CD8-positive, alpha-beta memory T cell (primary cell): Measurements from ENCODE around the gene HSBP1L1. TPM values are rescaled to one million over a fixed set of nuclear protein-coding genes. Genes with fewer than 3 reads are reported as not detected.
"Not testable (repeated sequence)": the region's sequence is repeated elsewhere in the genome, so short reads cannot be mapped to it uniquely, and the experiment has no call there.

Source experiments
- CTCF ChIA-PET: fragments of 350-600 bp; sonication (Branson Sonifier 250); formaldehyde crosslinking; loops from one replicate; lab custom pipeline; 2021; ENCODE audit warnings: antibody characterized with exemption; lab: Charles Lee
- POLR2A ChIA-PET: fragments of 350-600 bp; sonication (Branson Sonifier 250); formaldehyde crosslinking; loops from one replicate; lab custom pipeline; 2021; ENCODE audit warnings: antibody characterized with exemption; lab: Charles Lee
- DNase-seq, 5 donors: peaks; one replicate each; pipeline versions ENCODE4 v3.0.0 to v3.0.0-alpha.2; 2020 to 2022; ENCODE audit warnings: mixed read lengths in 1 of 5
- H3K27ac ChIP-seq: one replicate; pipeline ENCODE4 v1.7.0; 2013; ENCODE audit warnings: low read depth, mild to moderate bottlenecking, low read length, moderate library complexity
- H3K27me3 ChIP-seq: 2 replicates; pipeline ENCODE4 v1.7.0; 2013; ENCODE audit warnings: low read length, mild to moderate bottlenecking; ENCODE audit not compliant: insufficient read depth, poor library complexity, severe bottlenecking
- H3K36me3 ChIP-seq: 2 replicates; pipeline ENCODE4 v1.7.0; 2013; ENCODE audit warnings: mild to moderate bottlenecking, low read length, moderate library complexity; ENCODE audit not compliant: insufficient read depth
- H3K4me1 ChIP-seq: 2 replicates; pipeline ENCODE4 v1.7.0; 2013; ENCODE audit warnings: mild to moderate bottlenecking, low read length, moderate library complexity; ENCODE audit not compliant: insufficient read depth
- H3K4me3 ChIP-seq: 2 replicates; pipeline ENCODE4 v1.7.0; 2013; ENCODE audit warnings: mild to moderate bottlenecking, low read length
- H3K9me3 ChIP-seq: 2 replicates; pipeline ENCODE4 v1.7.0; 2013; ENCODE audit warnings: mild to moderate bottlenecking, low read length
- H3K27ac Mint-ChIP-seq, 8 donors: one replicate each; pipeline ENCODE4 v1.8.0; 2020 to 2021; ENCODE audit warnings: mixed read lengths in 8 of 8, mild to moderate bottlenecking in 6 of 8, inconsistent platforms in 3 of 8, moderate library complexity in 3 of 8
- H3K27me3 Mint-ChIP-seq, 2 donors: one replicate each; pipeline ENCODE4 v1.8.0; 2020 to 2021; ENCODE audit warnings: mixed read lengths in 2 of 2, mild to moderate bottlenecking in 1 of 2, moderate library complexity in 1 of 2
- H3K36me3 Mint-ChIP-seq, 3 donors: one replicate each; pipeline ENCODE4 v1.8.0; 2020 to 2021; ENCODE audit warnings: mixed read lengths in 3 of 3, inconsistent platforms in 1 of 3, mild to moderate bottlenecking in 1 of 3
- H3K4me1 Mint-ChIP-seq, 3 donors: one replicate each; pipeline ENCODE4 v1.8.0; 2020 to 2021; ENCODE audit warnings: mixed read lengths in 3 of 3, inconsistent platforms in 1 of 3, mild to moderate bottlenecking in 1 of 3
- H3K4me3 Mint-ChIP-seq, 7 donors: one replicate each; pipeline ENCODE4 v1.8.0; 2020 to 2021; ENCODE audit warnings: mixed read lengths in 7 of 7, mild to moderate bottlenecking in 6 of 7, moderate library complexity in 4 of 7, inconsistent platforms in 2 of 7
- H3K9me3 Mint-ChIP-seq, 5 donors: one replicate each; pipeline ENCODE4 v1.8.0; 2020 to 2022; ENCODE audit warnings: mixed read lengths in 5 of 5, mild to moderate bottlenecking in 3 of 5, moderate library complexity in 2 of 5, inconsistent platforms in 1 of 5
- polyA plus RNA-seq: library from polyadenylated mRNA; unstranded; fragments of 300-500 nt; fragmentation: Illumina TruSeq; gene quantifications from one replicate; pipeline ENCODE4 v1.2.3, GENCODE V29; 2021
- total RNA-seq, 2 experiments: library from RNA; stranded (reverse); gene quantifications; one replicate each; pipeline ENCODE4 v1.2.3, GENCODE V29; 2021

Gene HSBP1L1
- total and polyA plus RNA-seq, 3 experiments from 2014 or later: 3.3 to 17.2 (median 4.2) TPM

DNA sequence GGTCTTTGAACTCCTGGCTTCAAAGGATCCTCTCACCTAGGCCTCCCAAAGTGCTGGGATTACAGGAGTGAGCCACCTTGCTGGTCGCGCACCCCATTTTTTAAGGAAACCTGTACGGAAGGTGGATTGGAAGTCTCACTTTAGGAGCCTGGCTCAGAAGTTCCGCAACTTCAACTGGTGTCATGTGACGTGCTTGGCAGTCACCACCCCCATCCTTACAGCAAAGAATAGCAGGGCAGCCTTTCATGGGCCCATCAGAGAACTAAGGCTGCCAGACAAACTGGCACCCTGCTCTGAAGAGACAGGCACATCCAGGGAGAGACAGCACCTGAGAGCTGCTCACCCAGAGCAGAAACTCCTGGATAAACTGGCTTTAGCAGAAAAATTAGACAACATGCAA is 9.7 kb upstream of the HSBP1L1 start:
- ChIA-PET POLR2A (no interaction called here), CTCF (no interaction called here)
- Histone ChIP-seq H3K4me1 (peaks cover 13% of the 10 kb centered on the region), H3K36me3 (no peaks in the 10 kb centered on the region), H3K27ac (no peak overlapping the region), H3K4me3 (no peak overlapping the region), H3K27me3 (no peaks in the 10 kb centered on the region), H3K9me3 (no peaks in the 10 kb centered on the region)
- H3K27ac Mint-ChIP-seq: peak overlapping the region in 1 of 8 donors; percentile 48
- no peaks in the 10 kb centered on the region for H3K9me3 Mint-ChIP-seq
- DNase-seq: no peak
- H3K27me3 Mint-ChIP-seq: no peaks in the 10 kb centered on the region
- peaks cover 0 to 2% (median 0%) of the 10 kb centered on the region in 3 donors for H3K36me3 Mint-ChIP-seq
- no peak overlapping the region for H3K4me3 Mint-ChIP-seq
- peaks cover 7 to 9% (median 8%) of the 10 kb centered on the region in 3 donors for H3K4me1 Mint-ChIP-seq

DNA sequence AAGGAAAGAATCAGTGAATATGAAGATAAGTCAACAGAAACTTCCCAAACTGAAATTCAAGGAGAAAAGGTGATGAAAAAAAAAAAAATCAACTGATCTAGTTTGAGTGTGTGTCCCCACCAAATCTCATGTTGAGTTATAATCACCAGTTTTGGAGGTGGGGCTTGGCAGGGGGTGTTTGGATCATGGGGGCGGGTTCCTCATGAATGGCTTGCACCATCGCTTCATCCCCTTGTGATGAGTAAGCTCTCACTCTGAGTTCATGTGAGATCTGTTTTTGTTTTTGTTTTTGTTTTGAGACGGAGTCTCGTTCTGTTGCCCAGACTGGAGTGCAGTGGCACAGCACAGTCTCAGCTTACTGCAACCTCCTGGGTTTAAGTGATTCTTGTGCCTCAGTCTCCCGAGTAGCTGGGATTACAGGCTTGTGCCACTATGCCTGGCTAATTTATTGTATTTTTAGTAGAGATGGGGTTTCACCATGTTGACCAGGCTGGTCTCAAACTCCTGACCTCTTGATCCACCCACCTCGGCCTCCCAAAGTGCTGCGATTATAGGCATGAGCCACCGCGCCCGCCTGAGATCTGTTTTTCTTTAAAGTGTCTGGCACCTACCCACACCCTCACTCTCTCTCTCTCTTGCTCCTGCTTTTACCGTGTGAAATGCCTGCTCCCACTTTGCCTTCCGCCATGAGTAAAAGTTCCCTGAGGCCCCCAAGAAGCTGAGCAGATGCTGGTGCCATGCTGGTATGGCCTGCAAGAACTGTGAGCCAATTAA is 9.0 kb upstream of the HSBP1L1 start:
- no peak overlapping the region for H3K4me3 ChIP-seq
- no peaks in the 10 kb centered on the region for H3K36me3 Mint-ChIP-seq
- H3K27me3 ChIP-seq: no peaks in the 10 kb centered on the region
- H3K4me1 ChIP-seq: peaks cover 10% of the 10 kb centered on the region
- H3K27ac ChIP-seq: no peak overlapping the region
- no peak overlapping the region for H3K27ac Mint-ChIP-seq
- ChIA-PET POLR2A (no interaction called here), CTCF (no interaction called here)
- H3K36me3 ChIP-seq: no peaks in the 10 kb centered on the region
- H3K9me3 Mint-ChIP-seq: no peaks in the 10 kb centered on the region
- no peaks in the 10 kb centered on the region for H3K9me3 ChIP-seq
- H3K27me3 Mint-ChIP-seq: no peaks in the 10 kb centered on the region
- DNase-seq: no peak
- peak overlapping the region in 1 of 7 donors; percentile 19 for H3K4me3 Mint-ChIP-seq
- peaks cover 7 to 9% (median 8%) of the 10 kb centered on the region in 3 donors for H3K4me1 Mint-ChIP-seq

DNA sequence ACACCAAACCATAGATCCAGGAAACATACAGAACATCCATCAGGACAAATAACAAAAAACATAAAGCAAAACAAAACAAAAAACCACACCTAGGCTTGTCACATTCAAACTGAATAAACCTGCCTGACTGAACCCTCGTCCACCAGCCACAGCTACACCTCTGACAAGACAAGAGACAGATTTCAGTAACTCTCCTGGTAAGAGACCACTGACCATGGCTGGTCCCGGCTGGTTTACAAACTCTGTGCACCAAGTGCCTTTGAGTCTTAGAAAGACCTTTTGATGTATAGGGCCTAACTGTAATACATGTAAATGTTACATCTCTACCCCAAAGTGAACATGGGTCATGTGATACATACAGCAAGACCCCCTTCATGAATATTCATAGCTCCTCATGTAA is 8.2 kb upstream of the HSBP1L1 start:
- CTCF ChIA-PET: no interaction called here
- no peak for DNase-seq
- no peaks in the 10 kb centered on the region for H3K36me3 ChIP-seq
- Mint-ChIP-seq H3K4me1 (peaks cover 7 to 12% (median 7%) of the 10 kb centered on the region in 3 donors), H3K4me3 (peak overlapping the region in 1 of 7 donors; percentile 19), H3K27me3 (no peaks in the 10 kb centered on the region), H3K27ac (peak overlapping the region in 2 of 8 donors; percentile 29 to 73), H3K9me3 (no peaks in the 10 kb centered on the region), H3K36me3 (no peaks in the 10 kb centered on the region)
- no peak overlapping the region for H3K27ac ChIP-seq
- no peaks in the 10 kb centered on the region for H3K9me3 ChIP-seq
- POLR2A ChIA-PET: no interaction called here
- H3K4me1 ChIP-seq: peaks cover 13% of the 10 kb centered on the region
- H3K27me3 ChIP-seq: no peaks in the 10 kb centered on the region
- H3K4me3 ChIP-seq: no peak overlapping the region

DNA sequence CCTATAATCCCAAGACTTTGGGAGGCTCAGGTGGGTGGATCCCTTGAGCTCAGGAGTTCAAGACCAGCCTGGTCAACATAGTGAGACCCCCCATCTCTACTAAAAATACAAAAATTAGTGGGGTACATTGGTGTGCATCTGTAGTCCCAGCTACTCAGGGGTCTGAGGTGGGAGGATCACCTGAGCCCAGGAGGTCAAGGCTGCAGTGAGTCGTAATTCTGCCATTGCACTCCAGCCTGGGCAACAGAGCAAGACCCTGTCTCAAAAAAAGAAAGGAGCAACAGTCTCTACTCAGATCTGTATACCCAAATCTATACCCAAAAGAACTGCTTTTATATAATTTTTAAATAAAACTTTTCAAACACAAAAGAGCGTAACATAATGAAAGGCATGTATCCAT is 5.5 kb upstream of the HSBP1L1 start:
- POLR2A ChIA-PET: no interaction called here
- Mint-ChIP-seq H3K36me3 (no peaks in the 10 kb centered on the region), H3K4me3 (no peak overlapping the region), H3K4me1 (peaks cover 20 to 31% (median 26%) of the 10 kb centered on the region in 3 donors), H3K9me3 (no peaks in the 10 kb centered on the region), H3K27ac (no peak overlapping the region), H3K27me3 (peaks cover 0 to 7% of the 10 kb centered on the region in 2 donors)
- CTCF ChIA-PET: no interaction called here
- DNase-seq: no peak
- Histone ChIP-seq H3K4me1 (peaks cover 24% of the 10 kb centered on the region), H3K4me3 (no peak overlapping the region), H3K9me3 (no peaks in the 10 kb centered on the region), H3K27me3 (no peaks in the 10 kb centered on the region), H3K36me3 (no peaks in the 10 kb centered on the region), H3K27ac (no peak overlapping the region)

DNA sequence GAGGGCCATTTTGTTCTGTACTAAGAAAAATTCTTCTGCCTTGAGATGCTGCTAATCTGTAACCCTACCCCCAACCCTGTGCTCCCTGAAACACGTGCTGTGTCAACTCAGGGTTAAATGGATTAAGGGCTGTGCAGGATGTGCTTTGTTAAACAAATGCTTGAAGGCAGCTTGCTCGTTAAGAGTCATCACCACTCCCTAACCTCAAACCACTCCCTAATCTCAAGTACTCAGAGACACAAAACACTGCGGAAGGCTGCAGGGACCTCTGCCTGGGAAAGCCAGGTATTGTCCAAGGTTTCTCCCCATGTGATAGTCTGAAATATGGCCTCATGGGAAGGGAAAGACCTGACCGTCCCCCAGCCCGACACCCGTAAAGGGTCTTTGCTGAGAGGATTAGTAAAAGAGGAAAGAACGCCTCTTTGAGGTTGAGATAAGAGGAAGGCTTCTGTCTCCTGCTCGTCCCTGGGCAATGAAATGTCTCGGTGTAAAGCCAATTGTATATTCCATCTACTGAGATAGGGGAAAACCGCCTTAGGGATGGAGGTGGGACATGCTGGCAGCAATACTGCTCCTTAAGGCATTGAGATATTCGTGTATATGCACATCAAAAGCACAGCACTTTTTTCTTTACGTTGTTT is 4.2 kb upstream of the HSBP1L1 start:
- CTCF ChIA-PET, H3K9me3 ChIP-seq, H3K27me3 ChIP-seq, H3K27ac ChIP-seq, H3K36me3 Mint-ChIP-seq, H3K9me3 Mint-ChIP-seq, H3K27me3 Mint-ChIP-seq, POLR2A ChIA-PET, H3K4me3 ChIP-seq, H3K36me3 ChIP-seq: not testable (repeated sequence)
- H3K4me3 Mint-ChIP-seq: peak overlapping the region in 4 of 7 donors; percentile 24 to 65 (median 43)
- DNase-seq: peak in 1 of 5 donors; percentile 49
- peak overlapping the region in 4 of 8 donors; percentile 53 to 80 (median 68) for H3K27ac Mint-ChIP-seq
- H3K4me1 Mint-ChIP-seq: peaks cover 24 to 35% (median 28%) of the 10 kb centered on the region in 3 donors
- peaks cover 32% of the 10 kb centered on the region for H3K4me1 ChIP-seq

DNA sequence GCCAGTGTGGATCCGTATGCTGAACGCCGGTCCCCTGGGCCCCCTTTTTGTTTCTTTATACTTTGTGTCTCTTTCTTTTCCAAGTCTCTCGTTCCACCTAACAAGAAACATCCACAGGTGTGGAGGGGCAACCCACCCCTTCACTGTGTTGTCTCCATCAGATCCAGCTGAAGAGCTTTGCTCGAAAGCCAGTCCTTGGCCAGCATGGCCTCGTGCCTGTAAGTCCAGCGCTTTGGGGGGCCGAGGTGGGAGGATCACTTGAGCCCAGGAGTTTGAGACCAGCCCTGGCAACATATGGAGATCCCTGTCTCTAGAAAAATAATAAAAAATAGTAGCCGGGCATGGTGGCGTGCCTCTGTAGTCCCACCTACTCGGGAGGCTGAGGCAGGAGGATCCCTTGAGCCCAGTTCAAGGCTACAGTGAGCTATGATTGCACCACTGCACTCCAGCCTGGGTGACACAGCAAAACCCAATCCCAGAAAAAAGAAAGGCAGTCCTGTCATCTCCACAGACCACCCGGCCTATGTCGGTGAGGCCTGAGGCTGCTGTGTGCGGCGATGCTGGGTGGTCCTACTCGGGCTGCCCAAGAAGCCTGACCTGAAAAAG is 3.4 kb upstream of the HSBP1L1 start:
- no peak overlapping the region for H3K4me3 ChIP-seq
- H3K4me3 Mint-ChIP-seq: peak overlapping the region in 3 of 7 donors; percentile 3 to 65 (median 56)
- CTCF ChIA-PET: interaction anchor here (1.3 to 1.6 kb wide), 3 partner anchors 9 to 197 kb away, joined by 3 to 4 read pairs (median 4); partner anchors contain the start of gene SLC66A2

DNA sequence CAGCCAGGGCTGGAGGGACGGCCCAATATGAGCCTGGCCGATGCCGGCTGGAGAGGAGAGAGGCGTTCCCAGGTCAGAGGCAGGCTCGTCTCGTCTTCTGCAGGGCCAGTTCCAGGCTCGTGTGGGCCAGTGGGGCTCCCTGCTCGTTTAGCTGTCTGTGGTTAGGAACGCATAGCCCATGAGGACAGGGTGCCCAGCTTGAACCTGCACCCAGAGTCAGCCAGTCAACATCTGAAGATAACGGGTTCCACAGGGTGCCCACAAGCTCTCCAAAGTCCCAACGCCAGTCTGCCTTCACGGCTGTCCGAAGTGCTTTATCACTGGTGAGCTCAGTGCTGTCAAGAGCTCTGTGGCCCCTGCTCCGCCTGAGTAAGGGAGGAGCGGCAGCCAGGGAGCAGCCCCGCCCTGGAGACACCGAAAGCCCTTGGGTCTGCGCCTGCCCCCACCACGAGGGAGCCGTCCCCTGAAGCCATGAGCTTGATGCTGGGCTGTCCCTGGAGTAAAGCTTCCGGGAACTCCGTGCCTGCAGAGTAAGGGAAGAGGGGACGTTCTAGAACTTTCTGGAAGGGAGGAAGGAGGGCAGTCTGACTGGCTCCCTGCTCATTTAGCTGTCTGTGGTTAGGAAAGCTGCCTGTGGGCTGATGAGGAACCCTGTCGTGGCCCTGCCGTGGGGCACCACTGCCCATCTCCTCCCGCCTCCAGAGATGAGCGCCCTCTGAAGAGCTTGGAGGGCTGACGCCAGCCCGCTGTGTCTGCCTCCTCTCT is 2.7 kb upstream of the HSBP1L1 start:
- peak overlapping the region in 2 of 8 donors; percentile 36 to 94 for H3K27ac Mint-ChIP-seq
- POLR2A ChIA-PET: interaction anchor here (1.1 kb wide), 1 partner anchor 10 kb away, joined by 5 read pairs; the partner anchor contains the start of gene SLC66A2

More for the DNA sequence above, 3.4 kb upstream of the HSBP1L1 start:
- Histone ChIP-seq H3K27ac (no peak overlapping the region), H3K9me3 (no peaks in the 10 kb centered on the region), H3K36me3 (no peaks in the 10 kb centered on the region), H3K27me3 (no peaks in the 10 kb centered on the region), H3K4me1 (peaks cover 35% of the 10 kb centered on the region)
- Mint-ChIP-seq H3K4me1 (peaks cover 27 to 40% (median 34%) of the 10 kb centered on the region in 3 donors), H3K9me3 (no peaks in the 10 kb centered on the region), H3K27me3 (peaks cover 0 to 7% of the 10 kb centered on the region in 2 donors), H3K36me3 (peaks cover 0 to 3% (median 0%) of the 10 kb centered on the region in 3 donors), H3K27ac (peak overlapping the region in 2 of 8 donors; percentile 36 to 53)
- POLR2A ChIA-PET: no interaction called here
- no peak for DNase-seq

More for the DNA sequence above, 2.7 kb upstream of the HSBP1L1 start:
- no peak overlapping the region for H3K4me3 ChIP-seq
- H3K27me3 ChIP-seq: no peaks in the 10 kb centered on the region
- CTCF ChIA-PET: interaction anchor here (1.3 to 1.6 kb wide), 3 partner anchors 10 to 196 kb away, joined by 3 to 4 read pairs (median 4); partner anchors contain the start of gene SLC66A2
- no peaks in the 10 kb centered on the region for H3K9me3 Mint-ChIP-seq
- peaks cover 27 to 40% (median 34%) of the 10 kb centered on the region in 3 donors for H3K4me1 Mint-ChIP-seq
- peaks cover 0 to 7% of the 10 kb centered on the region in 2 donors for H3K27me3 Mint-ChIP-seq
- H3K27ac ChIP-seq: no peak overlapping the region
- H3K36me3 Mint-ChIP-seq: peaks cover 0 to 3% (median 0%) of the 10 kb centered on the region in 3 donors
- H3K4me1 ChIP-seq: peaks cover 35% of the 10 kb centered on the region
- H3K36me3 ChIP-seq: no peaks in the 10 kb centered on the region
- H3K4me3 Mint-ChIP-seq: peak overlapping the region in 1 of 7 donors; percentile 3
- H3K9me3 ChIP-seq: no peaks in the 10 kb centered on the region
- DNase-seq: no peak
